ENCODE measurements around the gene AGK. TPM values are rescaled to one million over a fixed set of nuclear protein-coding genes. Genes with fewer than 3 reads are reported as not detected.
"Not testable (repeated sequence)": the region's sequence is repeated elsewhere in the genome, so short reads cannot be mapped to it uniquely, and the experiment has no call there.

AGK gene
- total RNA-seq, 1 donor from 2014 or later, result 18.8 TPM

DNA sequence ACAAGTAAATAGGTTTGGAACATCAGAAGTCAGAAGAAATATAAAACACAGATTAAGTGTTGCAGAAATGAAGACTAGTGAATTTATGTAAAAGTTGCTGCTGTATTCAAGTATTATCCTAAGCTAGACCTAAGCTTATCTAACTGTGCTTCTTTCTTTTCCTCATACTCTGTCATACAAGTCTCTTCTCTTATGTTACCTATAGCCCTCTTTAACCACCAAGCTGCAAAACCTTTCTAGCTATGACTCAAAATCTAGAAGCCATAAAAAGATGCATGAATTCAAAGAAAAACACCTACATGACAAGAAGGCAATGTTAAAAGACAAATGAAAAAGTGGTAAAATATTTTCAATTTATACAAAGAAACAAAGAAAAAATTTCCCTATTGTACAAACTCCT, 127.8 kb downstream of the AGK start:
- H3K27ac ChIP-seq (ENCODE audit: low read depth, low read length), result no peak overlapping the region
- H3K9me3 ChIP-seq (ENCODE audit: control insufficient read depth in 3 of 3, low read length in 3 of 3), result no peaks in the 10 kb centered on the region
- H3K27me3 ChIP-seq (ENCODE audit: control insufficient read depth in 3 of 3, insufficient read depth in 3 of 3, low read length in 3 of 3), result no peaks in the 10 kb centered on the region
- no peak overlapping the region for H3K9ac ChIP-seq (ENCODE audit: low read depth in 1 of 3, low read length in 3 of 3)
- peaks cover 2 to 16% (median 13%) of the 10 kb centered on the region in 3 donors for H3K36me3 ChIP-seq (ENCODE audit: control insufficient read depth in 3 of 3, insufficient read depth in 3 of 3, low read length in 3 of 3)
- H3K4me1 ChIP-seq (ENCODE audit: control insufficient read depth in 3 of 3, insufficient read depth in 3 of 3, low read length in 3 of 3), result peaks cover 0 to 4% (median 3%) of the 10 kb centered on the region in 3 donors
- H3K4me3 ChIP-seq (ENCODE audit: low read length in 3 of 3), result no peak overlapping the region

- H3K36me3 ChIP-seq (ENCODE audit: control insufficient read depth in 3 of 3, insufficient read depth in 3 of 3, low read length in 3 of 3), result peaks cover 9 to 31% (median 21%) of the 10 kb centered on the region in 3 donors
- H3K9me3 ChIP-seq (ENCODE audit: control insufficient read depth in 3 of 3, low read length in 3 of 3), result no peaks in the 10 kb centered on the region
- peak overlapping the region in 2 of 3 donors; percentile 25 to 45 for H3K4me3 ChIP-seq (ENCODE audit: low read length in 3 of 3)
- no peak overlapping the region for H3K9ac ChIP-seq (ENCODE audit: low read depth in 1 of 3, low read length in 3 of 3)
- H3K4me1 ChIP-seq (ENCODE audit: control insufficient read depth in 3 of 3, insufficient read depth in 3 of 3, low read length in 3 of 3), result peaks cover 7 to 15% (median 9%) of the 10 kb centered on the region in 3 donors
- no peak overlapping the region for H3K27ac ChIP-seq (ENCODE audit: low read depth, low read length)
- H3K27me3 ChIP-seq (ENCODE audit: control insufficient read depth in 3 of 3, insufficient read depth in 3 of 3, low read length in 3 of 3), result no peaks in the 10 kb centered on the region
Measured at GRCh38 chr7:141685285-141686023, 134.2 kb downstream of the AGK start.

DNA sequence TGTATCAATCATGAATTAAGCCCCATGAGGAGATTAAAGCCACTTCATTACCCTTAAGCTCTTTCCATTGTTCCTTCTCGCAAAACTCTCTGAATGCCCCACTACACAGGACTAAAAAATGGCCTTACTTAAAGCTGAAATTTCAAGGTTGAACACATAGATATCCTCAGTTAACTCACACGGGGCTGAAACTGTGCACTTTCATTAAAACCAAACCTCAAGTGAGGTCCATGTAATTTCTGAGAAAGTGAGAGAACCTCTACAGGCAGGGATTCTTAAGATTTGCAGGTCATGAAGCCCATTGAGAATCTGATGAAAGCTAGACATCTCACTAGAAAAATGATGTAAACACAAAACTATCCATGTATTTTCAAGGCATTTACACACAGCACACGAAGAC, 134.9 kb downstream of the AGK start:
- H3K9ac ChIP-seq (ENCODE audit: low read depth in 1 of 3, low read length in 3 of 3), result no peak overlapping the region
- peaks cover 9 to 28% (median 17%) of the 10 kb centered on the region in 3 donors for H3K36me3 ChIP-seq (ENCODE audit: control insufficient read depth in 3 of 3, insufficient read depth in 3 of 3, low read length in 3 of 3)
- H3K4me3 ChIP-seq (ENCODE audit: low read length in 3 of 3), result no peak overlapping the region
- no peaks in the 10 kb centered on the region for H3K27me3 ChIP-seq (ENCODE audit: control insufficient read depth in 3 of 3, insufficient read depth in 3 of 3, low read length in 3 of 3)
- peaks cover 7 to 15% (median 9%) of the 10 kb centered on the region in 3 donors for H3K4me1 ChIP-seq (ENCODE audit: control insufficient read depth in 3 of 3, insufficient read depth in 3 of 3, low read length in 3 of 3)
- H3K9me3 ChIP-seq (ENCODE audit: control insufficient read depth in 3 of 3, low read length in 3 of 3), result no peaks in the 10 kb centered on the region
- H3K27ac ChIP-seq (ENCODE audit: low read depth, low read length), result no peak overlapping the region

GRCh38 chr7:141686670-141687069, 135.5 kb downstream of the AGK start:
- H3K36me3 ChIP-seq (ENCODE audit: control insufficient read depth in 3 of 3, insufficient read depth in 3 of 3, low read length in 3 of 3), result peaks cover 9 to 26% (median 16%) of the 10 kb centered on the region in 3 donors
- no peaks in the 10 kb centered on the region for H3K9me3 ChIP-seq (ENCODE audit: control insufficient read depth in 3 of 3, low read length in 3 of 3)
- no peak overlapping the region for H3K27ac ChIP-seq (ENCODE audit: low read depth, low read length)
- no peak overlapping the region for H3K9ac ChIP-seq (ENCODE audit: low read depth in 1 of 3, low read length in 3 of 3)
- H3K4me1 ChIP-seq (ENCODE audit: control insufficient read depth in 3 of 3, insufficient read depth in 3 of 3, low read length in 3 of 3), result peaks cover 7 to 15% (median 9%) of the 10 kb centered on the region in 3 donors
- H3K4me3 ChIP-seq (ENCODE audit: low read length in 3 of 3), result no peak overlapping the region
- H3K27me3 ChIP-seq (ENCODE audit: control insufficient read depth in 3 of 3, insufficient read depth in 3 of 3, low read length in 3 of 3), result no peaks in the 10 kb centered on the region

DNA sequence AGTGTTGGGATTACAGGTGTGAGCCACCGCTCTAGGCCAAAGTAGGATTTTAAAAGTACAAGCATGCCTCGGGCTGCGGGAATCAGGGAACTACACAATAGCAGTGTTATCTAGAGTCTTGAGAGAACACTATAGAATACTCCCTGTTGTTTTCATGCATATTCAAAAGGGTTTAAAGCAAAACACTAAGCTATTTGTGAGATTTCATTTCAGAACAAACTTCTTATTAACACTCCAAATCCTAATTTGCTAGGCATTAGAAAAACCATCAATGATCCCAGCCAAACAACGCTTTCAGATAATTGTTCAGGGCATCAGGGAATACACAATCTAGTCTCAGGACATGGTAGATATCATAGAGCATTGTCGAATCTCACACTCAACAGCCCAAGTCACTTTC, 136.8 kb downstream of the AGK start:
- H3K9ac ChIP-seq (ENCODE audit: low read depth in 1 of 3, low read length in 3 of 3), result no peak overlapping the region
- H3K9me3 ChIP-seq (ENCODE audit: control insufficient read depth in 3 of 3, low read length in 3 of 3), result no peaks in the 10 kb centered on the region
- no peaks in the 10 kb centered on the region for H3K27me3 ChIP-seq (ENCODE audit: control insufficient read depth in 3 of 3, insufficient read depth in 3 of 3, low read length in 3 of 3)
- H3K27ac ChIP-seq (ENCODE audit: low read depth, low read length), result no peak overlapping the region
- H3K4me3 ChIP-seq (ENCODE audit: low read length in 3 of 3), result no peak overlapping the region
- peaks cover 7 to 15% (median 9%) of the 10 kb centered on the region in 3 donors for H3K4me1 ChIP-seq (ENCODE audit: control insufficient read depth in 3 of 3, insufficient read depth in 3 of 3, low read length in 3 of 3)
- H3K36me3 ChIP-seq (ENCODE audit: control insufficient read depth in 3 of 3, insufficient read depth in 3 of 3, low read length in 3 of 3), result peaks cover 6 to 18% (median 8%) of the 10 kb centered on the region in 3 donors

- H3K4me1 ChIP-seq (ENCODE audit: control insufficient read depth in 3 of 3, insufficient read depth in 3 of 3, low read length in 3 of 3), result peaks cover 7 to 15% (median 9%) of the 10 kb centered on the region in 3 donors
- not testable (repeated sequence) for H3K4me3 ChIP-seq (ENCODE audit: low read length in 3 of 3); H3K9ac ChIP-seq (ENCODE audit: low read depth in 1 of 3, low read length in 3 of 3); H3K27me3 ChIP-seq (ENCODE audit: control insufficient read depth in 3 of 3, insufficient read depth in 3 of 3, low read length in 3 of 3); H3K9me3 ChIP-seq (ENCODE audit: control insufficient read depth in 3 of 3, low read length in 3 of 3); H3K27ac ChIP-seq (ENCODE audit: low read depth, low read length)
- H3K36me3 ChIP-seq (ENCODE audit: control insufficient read depth in 3 of 3, insufficient read depth in 3 of 3, low read length in 3 of 3), result peaks cover 6 to 15% (median 8%) of the 10 kb centered on the region in 3 donors
Measured at GRCh38 chr7:141689072-141689825, 138.0 kb downstream of the AGK start.

DNA sequence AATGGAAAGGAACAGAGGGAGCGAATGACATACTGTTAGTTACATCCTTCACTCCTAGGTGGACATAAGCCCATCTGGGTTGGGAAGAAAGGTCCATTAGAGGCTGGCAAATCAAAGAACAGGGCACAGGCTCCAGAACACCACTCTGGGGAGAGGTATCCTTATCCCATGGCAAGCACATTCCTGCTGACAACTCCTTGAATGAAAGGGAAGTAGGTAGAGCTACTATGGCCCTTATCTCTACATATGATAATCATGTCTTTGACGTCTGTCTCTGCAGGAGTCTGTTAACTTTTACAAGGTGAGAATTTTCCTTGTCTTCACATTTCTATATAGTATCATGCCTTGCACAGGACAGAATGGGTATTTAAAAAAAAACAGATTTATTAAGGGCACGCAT, 140.3 kb downstream of the AGK start:
- no peak overlapping the region for H3K9ac ChIP-seq (ENCODE audit: low read depth in 1 of 3, low read length in 3 of 3)
- H3K4me1 ChIP-seq (ENCODE audit: control insufficient read depth in 3 of 3, insufficient read depth in 3 of 3, low read length in 3 of 3), result peaks cover 0 to 9% (median 4%) of the 10 kb centered on the region in 3 donors
- no peaks in the 10 kb centered on the region for H3K9me3 ChIP-seq (ENCODE audit: control insufficient read depth in 3 of 3, low read length in 3 of 3)

DNA sequence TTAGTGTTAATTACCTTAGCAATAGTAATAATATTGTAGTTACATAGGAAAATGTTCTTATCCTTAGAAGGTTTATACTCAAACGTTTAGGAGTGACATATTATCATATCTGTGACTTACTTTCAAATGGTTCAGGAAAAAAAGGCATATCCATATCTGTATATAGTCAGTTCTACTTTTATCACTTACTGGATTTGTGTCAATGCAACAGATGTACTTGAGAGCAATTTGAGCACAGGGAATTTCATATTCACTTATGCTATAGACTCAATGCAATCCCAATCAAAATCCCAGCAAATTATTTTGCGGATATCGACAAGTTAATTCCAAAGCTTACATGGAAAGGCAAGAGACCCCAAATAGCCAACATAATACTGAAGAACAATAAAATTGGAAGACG, 140.8 kb downstream of the AGK start:
- H3K4me3 ChIP-seq (ENCODE audit: low read length in 3 of 3), result no peak overlapping the region
- peaks cover 0 to 7% (median 4%) of the 10 kb centered on the region in 3 donors for H3K4me1 ChIP-seq (ENCODE audit: control insufficient read depth in 3 of 3, insufficient read depth in 3 of 3, low read length in 3 of 3)
- no peak overlapping the region for H3K27ac ChIP-seq (ENCODE audit: low read depth, low read length)
- no peak overlapping the region for H3K9ac ChIP-seq (ENCODE audit: low read depth in 1 of 3, low read length in 3 of 3)
- no peaks in the 10 kb centered on the region for H3K36me3 ChIP-seq (ENCODE audit: control insufficient read depth in 3 of 3, insufficient read depth in 3 of 3, low read length in 3 of 3)
- no peaks in the 10 kb centered on the region for H3K9me3 ChIP-seq (ENCODE audit: control insufficient read depth in 3 of 3, low read length in 3 of 3)
- H3K27me3 ChIP-seq (ENCODE audit: control insufficient read depth in 3 of 3, insufficient read depth in 3 of 3, low read length in 3 of 3), result no peaks in the 10 kb centered on the region

More for the DNA sequence above, 140.3 kb downstream of the AGK start:
- H3K4me3 ChIP-seq (ENCODE audit: low read length in 3 of 3), result no peak overlapping the region
- H3K27ac ChIP-seq (ENCODE audit: low read depth, low read length), result no peak overlapping the region
- H3K27me3 ChIP-seq (ENCODE audit: control insufficient read depth in 3 of 3, insufficient read depth in 3 of 3, low read length in 3 of 3), result no peaks in the 10 kb centered on the region
- no peaks in the 10 kb centered on the region for H3K36me3 ChIP-seq (ENCODE audit: control insufficient read depth in 3 of 3, insufficient read depth in 3 of 3, low read length in 3 of 3)

- Histone ChIP-seq H3K27ac (ENCODE audit: low read depth, low read length) (no peak overlapping the region), H3K36me3 (ENCODE audit: control insufficient read depth in 3 of 3, insufficient read depth in 3 of 3, low read length in 3 of 3) (no peaks in the 10 kb centered on the region), H3K9me3 (ENCODE audit: control insufficient read depth in 3 of 3, low read length in 3 of 3) (no peaks in the 10 kb centered on the region), H3K27me3 (ENCODE audit: control insufficient read depth in 3 of 3, insufficient read depth in 3 of 3, low read length in 3 of 3) (no peaks in the 10 kb centered on the region), H3K4me3 (ENCODE audit: low read length in 3 of 3) (no peak overlapping the region), H3K9ac (ENCODE audit: low read depth in 1 of 3, low read length in 3 of 3) (no peak overlapping the region), H3K4me1 (ENCODE audit: control insufficient read depth in 3 of 3, insufficient read depth in 3 of 3, low read length in 3 of 3) (peaks cover 0 to 15% (median 9%) of the 10 kb centered on the region in 3 donors)
Measured at GRCh38 chr7:141693082-141693481, 141.9 kb downstream of the AGK start.

DNA sequence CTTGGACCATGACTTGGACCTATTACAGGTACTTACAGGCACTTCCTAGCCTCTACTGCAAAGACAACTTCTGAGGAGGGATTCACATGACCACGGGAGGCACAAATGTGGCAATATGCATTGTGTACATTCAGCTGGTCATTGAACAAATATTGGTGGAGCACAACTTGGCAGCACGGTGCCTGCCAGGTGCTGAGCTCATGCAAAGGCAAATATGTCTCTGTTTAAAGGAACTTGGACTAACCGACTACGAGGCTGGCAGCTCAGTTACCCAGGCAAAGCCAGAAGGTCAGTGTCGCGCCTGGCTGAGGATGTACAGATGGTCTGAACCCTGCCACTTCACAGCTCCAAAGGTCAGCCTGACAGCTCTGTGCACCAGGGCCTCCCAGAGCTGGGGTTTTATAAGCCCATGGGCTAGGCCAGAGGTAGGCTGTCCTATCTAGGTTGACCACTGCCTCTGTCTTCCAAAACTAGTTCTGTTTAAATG, 144.6 kb downstream of the AGK start:
- no peak overlapping the region for H3K4me3 ChIP-seq (ENCODE audit: low read length in 3 of 3)
- H3K4me1 ChIP-seq (ENCODE audit: control insufficient read depth in 3 of 3, insufficient read depth in 3 of 3, low read length in 3 of 3), result peaks cover 0 to 21% (median 13%) of the 10 kb centered on the region in 3 donors
- no peaks in the 10 kb centered on the region for H3K36me3 ChIP-seq (ENCODE audit: control insufficient read depth in 3 of 3, insufficient read depth in 3 of 3, low read length in 3 of 3)
- no peaks in the 10 kb centered on the region for H3K9me3 ChIP-seq (ENCODE audit: control insufficient read depth in 3 of 3, low read length in 3 of 3)
- H3K27me3 ChIP-seq (ENCODE audit: control insufficient read depth in 3 of 3, insufficient read depth in 3 of 3, low read length in 3 of 3), result no peaks in the 10 kb centered on the region
- H3K27ac ChIP-seq (ENCODE audit: low read depth, low read length), result no peak overlapping the region
- H3K9ac ChIP-seq (ENCODE audit: low read depth in 1 of 3, low read length in 3 of 3), result no peak overlapping the region
